ENCODE measurements around the gene ABCB11.

The ABCB11 gene

DNA sequence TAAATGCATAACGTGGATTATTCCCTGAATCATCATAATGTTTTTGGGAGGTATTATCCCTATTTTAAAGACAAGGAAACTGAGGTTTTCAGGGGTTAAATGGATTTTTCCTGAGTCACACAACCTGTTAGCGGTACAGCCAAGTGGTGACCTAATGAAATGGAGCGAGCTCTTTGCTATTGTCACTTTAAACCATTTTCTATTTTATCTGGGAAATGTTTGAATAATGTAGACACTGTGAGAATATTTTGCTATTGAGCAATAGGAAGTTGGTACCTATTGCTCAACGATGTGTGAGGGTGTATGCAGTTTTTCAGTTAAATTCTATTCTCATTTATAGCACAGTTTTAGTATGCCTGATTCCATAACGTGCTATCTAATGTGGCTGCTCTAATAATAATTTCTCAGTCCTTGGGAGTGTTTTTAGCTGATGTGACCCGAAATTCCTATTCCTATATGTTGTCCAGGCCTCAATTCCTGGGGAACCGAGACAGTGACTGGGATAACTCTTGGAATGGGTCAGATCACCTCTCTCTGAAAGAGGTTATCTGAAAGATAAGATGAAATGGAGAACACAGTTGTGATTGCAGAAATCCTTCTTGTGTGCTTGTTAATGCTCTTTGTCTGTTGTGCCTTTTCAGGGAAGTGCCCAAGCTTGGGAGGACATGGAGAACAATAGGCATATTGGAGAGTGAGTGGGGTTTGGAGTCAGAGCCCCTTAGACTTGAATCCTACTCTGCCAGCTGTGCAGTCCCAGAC lies 38.4 kb downstream of the ABCB11 start:
- ChIA-PET POLR2A (no interaction called here), CTCF (no interaction called here)
- no peak for DNase-seq (ENCODE audit: extremely low spot score)
- TF ChIP-seq ARNT (IDR thresholded peaks at IDR 0.05) (no peak), BHLHE40 (IDR thresholded peaks at IDR 0.05; ENCODE audit: borderline replicate concordance) (no peak), LEF1 (IDR thresholded peaks at IDR 0.05; ENCODE audit: borderline replicate concordance) (no peak), CTBP1 (IDR thresholded peaks at IDR 0.05; ENCODE audit: borderline replicate concordance) (no peak), FOXM1 (IDR thresholded peaks at IDR 0.05; ENCODE audit: borderline replicate concordance) (no peak), TARDBP (IDR thresholded peaks at IDR 0.05) (no peak), NFRKB (IDR thresholded peaks at IDR 0.05) (no peak), SUZ12 (IDR thresholded peaks at IDR 0.05) (no peak), FOXA1 (IDR thresholded peaks at IDR 0.05) (no peak)

DNA sequence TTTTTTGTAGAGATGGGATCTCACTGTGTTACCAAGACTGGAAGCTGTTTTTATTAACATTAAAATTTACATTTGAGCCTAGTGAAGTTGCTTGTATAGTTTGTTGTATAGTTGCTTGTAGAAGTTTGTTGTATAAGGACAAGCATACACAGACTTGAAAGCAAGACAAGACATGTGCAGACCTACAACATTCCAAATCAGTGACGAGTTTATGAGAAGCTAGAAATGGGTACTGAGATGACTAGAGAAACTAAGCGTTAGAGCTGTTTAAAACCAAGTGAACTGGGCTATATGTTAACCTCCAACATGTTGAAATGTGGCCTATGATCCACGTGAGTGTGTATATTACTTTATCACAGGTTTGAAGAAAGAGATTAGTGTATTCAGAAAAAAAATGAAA lies 39.1 kb downstream of the ABCB11 start:
- no peak for TF ChIP-seq BHLHE40 (IDR thresholded peaks at IDR 0.05; ENCODE audit: borderline replicate concordance)
- TF ChIP-seq LEF1 (IDR thresholded peaks at IDR 0.05; ENCODE audit: borderline replicate concordance) = no peak
- TF ChIP-seq SP1 (IDR thresholded peaks at IDR 0.05) = no peak
- no peak for TF ChIP-seq L3MBTL2 (conservative IDR thresholded peaks at IDR 0.05)
- no peak for TF ChIP-seq FOXK2 (IDR thresholded peaks at IDR 0.05)
- TF ChIP-seq NFRKB (IDR thresholded peaks at IDR 0.05) = no peak
- TF ChIP-seq TARDBP (IDR thresholded peaks at IDR 0.05) = no peak
- no peak for TF ChIP-seq CTBP1 (IDR thresholded peaks at IDR 0.05; ENCODE audit: borderline replicate concordance)
- TF ChIP-seq FOXM1 (IDR thresholded peaks at IDR 0.05; ENCODE audit: borderline replicate concordance) = no peak
- no peak for DNase-seq (ENCODE audit: extremely low spot score)
- CTCF ChIA-PET = no interaction called here
- POLR2A ChIA-PET = no interaction called here

DNA sequence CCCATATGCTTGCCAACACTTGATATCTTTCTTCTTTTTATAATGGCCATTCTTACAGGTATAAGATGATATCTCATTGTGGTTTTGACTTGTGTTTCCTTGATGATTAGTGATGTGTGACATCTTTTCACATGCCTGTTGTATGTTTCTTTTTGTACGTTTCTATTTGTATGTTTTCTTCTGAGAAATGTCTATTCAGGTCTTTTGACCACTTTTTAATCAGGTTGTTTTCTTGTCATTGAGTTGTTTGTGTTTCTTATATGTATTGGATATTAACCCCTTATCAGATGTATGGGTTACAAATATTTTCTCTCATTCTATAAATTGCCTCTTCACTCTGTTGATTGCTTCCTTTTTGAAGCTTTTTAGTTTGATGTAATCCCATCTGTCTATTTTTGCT lies 42.4 kb downstream of the ABCB11 start:
- POLR2A ChIA-PET = no interaction called here

DNA sequence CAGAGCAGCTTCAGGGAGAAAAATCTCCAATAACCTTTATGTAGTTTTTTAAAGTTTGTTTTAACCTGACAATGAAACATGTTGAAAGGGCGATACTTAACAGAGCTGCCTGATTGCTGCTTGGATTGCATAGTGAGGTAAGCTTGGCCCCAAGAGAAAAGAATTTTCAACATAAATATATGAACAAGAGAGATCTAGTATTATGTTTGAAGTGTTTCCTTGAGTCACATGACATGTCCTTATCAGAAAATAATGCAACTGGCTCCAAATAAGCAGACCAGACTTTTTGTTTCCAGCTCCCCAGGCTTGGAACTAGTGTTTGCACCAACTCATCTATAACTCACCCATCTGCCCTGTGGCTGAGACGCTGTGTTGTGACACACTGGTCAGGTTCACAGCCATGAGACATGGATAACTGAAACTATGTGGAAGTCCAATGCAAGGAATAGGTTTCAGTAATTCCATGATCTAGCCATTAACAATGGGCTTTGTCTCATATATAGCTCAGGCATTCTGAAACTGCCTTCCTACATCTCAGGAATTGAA lies 44.7 kb downstream of the ABCB11 start:
- CTCF ChIA-PET = no interaction called here
- no peak for DNase-seq (ENCODE audit: extremely low spot score)
- POLR2A ChIA-PET = no interaction called here

More for the DNA sequence above, 42.4 kb downstream of the ABCB11 start:
- no peak for TF ChIP-seq HDGF (IDR thresholded peaks at IDR 0.05; ENCODE audit: borderline replicate concordance)
- TF ChIP-seq FOXK2 (IDR thresholded peaks at IDR 0.05) = no peak
- TF ChIP-seq ARNT (IDR thresholded peaks at IDR 0.05) = no peak
- TF ChIP-seq ZNF384 (IDR thresholded peaks at IDR 0.05) = no peak
- no peak for TF ChIP-seq FOXM1 (IDR thresholded peaks at IDR 0.05; ENCODE audit: borderline replicate concordance)
- no peak for TF ChIP-seq LEF1 (IDR thresholded peaks at IDR 0.05; ENCODE audit: borderline replicate concordance)
- TF ChIP-seq ELF4 (IDR thresholded peaks at IDR 0.05) = no peak
- TF ChIP-seq CTBP1 (IDR thresholded peaks at IDR 0.05; ENCODE audit: borderline replicate concordance) = no peak
- TF ChIP-seq BHLHE40 (IDR thresholded peaks at IDR 0.05; ENCODE audit: borderline replicate concordance) = no peak
- no peak for TF ChIP-seq NFRKB (IDR thresholded peaks at IDR 0.05)
- TF ChIP-seq SP1 (IDR thresholded peaks at IDR 0.05) = no peak
- no peak for TF ChIP-seq L3MBTL2 (conservative IDR thresholded peaks at IDR 0.05)
- no peak for TF ChIP-seq TARDBP (IDR thresholded peaks at IDR 0.05)
- no peak for TF ChIP-seq SUZ12 (IDR thresholded peaks at IDR 0.05)
- TF ChIP-seq FOXA1 (IDR thresholded peaks at IDR 0.05) = no peak
- TF ChIP-seq, protein P1, sequence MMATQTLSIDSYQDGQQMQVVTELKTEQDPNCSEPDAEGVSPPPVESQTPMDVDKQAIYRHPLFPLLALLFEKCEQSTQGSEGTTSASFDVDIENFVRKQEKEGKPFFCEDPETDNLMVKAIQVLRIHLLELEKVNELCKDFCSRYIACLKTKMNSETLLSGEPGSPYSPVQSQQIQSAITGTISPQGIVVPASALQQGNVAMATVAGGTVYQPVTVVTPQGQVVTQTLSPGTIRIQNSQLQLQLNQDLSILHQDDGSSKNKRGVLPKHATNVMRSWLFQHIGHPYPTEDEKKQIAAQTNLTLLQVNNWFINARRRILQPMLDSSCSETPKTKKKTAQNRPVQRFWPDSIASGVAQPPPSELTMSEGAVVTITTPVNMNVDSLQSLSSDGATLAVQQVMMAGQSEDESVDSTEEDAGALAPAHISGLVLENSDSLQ (IDR thresholded peaks at IDR 0.05) = no peak
- CTCF ChIA-PET = no interaction called here
- no peak for DNase-seq (ENCODE audit: extremely low spot score)

DNA sequence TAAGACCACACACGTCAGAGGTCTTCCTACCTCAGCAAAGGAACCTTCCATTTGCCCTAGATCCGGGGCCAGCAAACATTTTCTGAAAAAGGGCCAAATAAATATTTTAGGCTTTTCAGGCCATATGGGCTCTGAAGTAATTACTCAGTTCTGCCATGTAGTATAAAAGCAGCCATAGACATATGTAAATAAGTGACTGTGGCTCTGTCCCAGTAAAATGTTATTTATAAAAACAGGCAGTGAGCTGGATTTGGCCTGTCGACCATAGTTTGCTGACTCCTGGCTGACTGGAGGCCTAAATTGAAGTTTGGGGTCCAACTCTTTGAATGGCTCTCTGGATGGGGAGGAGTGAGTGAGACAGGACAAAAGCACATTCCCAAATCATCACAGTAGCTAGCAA lies 49.5 kb downstream of the ABCB11 start:
- DNase-seq (ENCODE audit: extremely low spot score) = no peak
- POLR2A ChIA-PET = no interaction called here
- CTCF ChIA-PET = no interaction called here
- no peak for TF ChIP-seq ZNF384 (IDR thresholded peaks at IDR 0.05)
- no peak for TF ChIP-seq HDGF (IDR thresholded peaks at IDR 0.05; ENCODE audit: borderline replicate concordance)
- TF ChIP-seq FOXM1 (IDR thresholded peaks at IDR 0.05; ENCODE audit: borderline replicate concordance) = no peak
- no peak for TF ChIP-seq BHLHE40 (IDR thresholded peaks at IDR 0.05; ENCODE audit: borderline replicate concordance)
- TF ChIP-seq TARDBP (IDR thresholded peaks at IDR 0.05) = no peak
- no peak for TF ChIP-seq FOXA1 (IDR thresholded peaks at IDR 0.05)
- TF ChIP-seq, protein P1 (IDR thresholded peaks at IDR 0.05) = no peak
- no peak for TF ChIP-seq SP1 (IDR thresholded peaks at IDR 0.05)
- no peak for TF ChIP-seq LEF1 (IDR thresholded peaks at IDR 0.05; ENCODE audit: borderline replicate concordance)
- TF ChIP-seq NFRKB (IDR thresholded peaks at IDR 0.05) = no peak
- no peak for TF ChIP-seq SUZ12 (IDR thresholded peaks at IDR 0.05)
- TF ChIP-seq ARNT (IDR thresholded peaks at IDR 0.05) = no peak
- no peak for TF ChIP-seq L3MBTL2 (conservative IDR thresholded peaks at IDR 0.05)
- no peak for TF ChIP-seq ELF4 (IDR thresholded peaks at IDR 0.05)
- no peak for TF ChIP-seq FOXK2 (IDR thresholded peaks at IDR 0.05)
- TF ChIP-seq CTBP1 (IDR thresholded peaks at IDR 0.05; ENCODE audit: borderline replicate concordance) = no peak

More for the DNA sequence above, 44.7 kb downstream of the ABCB11 start:
- no peak for TF ChIP-seq SUZ12 (IDR thresholded peaks at IDR 0.05)
- TF ChIP-seq L3MBTL2 (conservative IDR thresholded peaks at IDR 0.05) = no peak
- no peak for TF ChIP-seq FOXA1 (IDR thresholded peaks at IDR 0.05)
- TF ChIP-seq NFRKB (IDR thresholded peaks at IDR 0.05) = no peak
- TF ChIP-seq CTBP1 (IDR thresholded peaks at IDR 0.05; ENCODE audit: borderline replicate concordance) = no peak
- TF ChIP-seq BHLHE40 (IDR thresholded peaks at IDR 0.05; ENCODE audit: borderline replicate concordance) = no peak
- no peak for TF ChIP-seq HDGF (IDR thresholded peaks at IDR 0.05; ENCODE audit: borderline replicate concordance)
- no peak for TF ChIP-seq TARDBP (IDR thresholded peaks at IDR 0.05)
- TF ChIP-seq FOXM1 (IDR thresholded peaks at IDR 0.05; ENCODE audit: borderline replicate concordance) = no peak
- TF ChIP-seq ELF4 (IDR thresholded peaks at IDR 0.05) = no peak
- TF ChIP-seq, protein P1 (IDR thresholded peaks at IDR 0.05) = no peak
- TF ChIP-seq SP1 (IDR thresholded peaks at IDR 0.05) = no peak
- no peak for TF ChIP-seq FOXK2 (IDR thresholded peaks at IDR 0.05)
- no peak for TF ChIP-seq ARNT (IDR thresholded peaks at IDR 0.05)
- no peak for TF ChIP-seq ZNF384 (IDR thresholded peaks at IDR 0.05)
- TF ChIP-seq LEF1 (IDR thresholded peaks at IDR 0.05; ENCODE audit: borderline replicate concordance) = no peak

Data from HEK293T (cell line).